ENCODE results near the gene GJB3. TPM values are rescaled to one million over a fixed set of nuclear protein-coding genes. Genes with fewer than 3 reads are reported as not detected.

GJB3 gene
- total and polyA plus RNA-seq, 10 of the 15 experiments (the other 5 are each of a cell fraction or from before 2014, with no cell fraction given): not detected

DNA sequence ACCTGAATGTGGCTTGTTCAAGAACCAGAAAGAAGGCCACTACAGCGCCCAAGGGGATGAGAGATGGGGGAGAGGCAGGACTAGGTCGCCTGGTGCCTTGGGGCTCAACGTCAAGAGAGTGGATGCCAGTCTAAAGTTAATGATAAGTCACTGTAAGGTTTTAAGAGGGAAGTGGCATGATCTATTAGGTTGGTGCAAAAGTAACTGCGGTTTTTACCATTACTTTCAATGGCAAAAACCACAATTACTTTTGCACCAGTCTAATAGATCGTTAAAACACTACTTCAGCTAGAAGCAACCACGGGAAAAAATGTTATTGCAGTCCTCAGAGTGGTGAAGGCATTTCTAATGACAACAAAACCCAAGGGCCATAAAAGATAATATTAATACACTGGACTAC, 2.6 kb upstream of the GJB3 start:
- intact Hi-C loops (cut with micrococcal nuclease; ENCODE audit: unreplicated experiment): no loop called here
- H3K27me3 ChIP-seq (replicated peaks in 1 of 2; ENCODE audit: control insufficient read depth in 2 of 2, insufficient read depth in 2 of 2, low read length in 1 of 2): peaks cover 2 to 10% of the 10 kb centered on the region in 2 experiments; a peak in 3 of 4 replicates
- RAD21 ChIA-PET (ENCODE audit: unreplicated experiment): no interaction called here
- in situ Hi-C loops (cut with MboI): no loop called here
- H3K4me1 ChIP-seq (ENCODE audit: control insufficient read depth, insufficient read depth, low read length): no peaks in the 10 kb centered on the region
- no peak overlapping the region for H3K9ac ChIP-seq (ENCODE audit: control insufficient read depth, insufficient read depth, low read length)
- no TSS peak for BruUV-seq (replicated peaks)
- H3K36me3 ChIP-seq (ENCODE audit: control insufficient read depth in 2 of 2, insufficient read depth in 2 of 2, low read length in 1 of 2): no peaks in the 10 kb centered on the region
- no peaks in the 10 kb centered on the region for H3K9me3 ChIP-seq (replicated peaks; ENCODE audit: control insufficient read depth, insufficient read depth, low read length)
- H3K4me3 ChIP-seq: no peak overlapping the region
- DNase-seq (ENCODE audit: low read depth, low spot score) (no peak), FAIRE-seq (no peak), ATAC-seq (no peak)
- WGBS (ENCODE audit: insufficient coverage, insufficient replicate concordance, low lambda C conversion rate, missing lambda C conversion rate): 4% methylated on average over 6 of the region's 6 CpGs
- no peaks in the 10 kb centered on the region for H3K79me2 ChIP-seq (ENCODE audit: control insufficient read depth, insufficient read depth, low read length)
- H3K4me2 ChIP-seq (ENCODE audit: control insufficient read depth, insufficient read depth): no peak overlapping the region
- POLR2A ChIA-PET: no interaction called here
- CTCF ChIA-PET: no interaction called here
- SMC1A ChIA-PET (ENCODE audit: uncharacterized antibody, unreplicated experiment): interaction anchor here (1.1 kb wide), 1 partner anchor 123 kb away, joined by 3 read pairs; no protein-coding TSS in a partner anchor
- H4K20me1 ChIP-seq (ENCODE audit: control insufficient read depth, insufficient read depth): no peaks in the 10 kb centered on the region
- TF ChIP-seq IKZF2 (IDR thresholded peaks at IDR 0.05) (no peak), GATAD2B (conservative IDR thresholded peaks at IDR 0.05; ENCODE audit: low read depth) (no peak), PAX5 (IDR thresholded peaks at IDR 0.05; ENCODE audit: borderline replicate concordance, low read depth, low read length) (no peak), CBX3 (IDR thresholded peaks at IDR 0.05; ENCODE audit: borderline replicate concordance, low read depth) (no peak), DPF2 (IDR thresholded peaks at IDR 0.05) (no peak), EP300 (IDR thresholded peaks at IDR 0.05; ENCODE audit: borderline replicate concordance in 1 of 2, control insufficient read depth in 1 of 2, low read depth in 2 of 2, low read length in 2 of 2) (no peak), HDGF (IDR thresholded peaks at IDR 0.05) (no peak)
- H3K27ac ChIP-seq (ENCODE audit: control insufficient read depth, insufficient read depth): no peak overlapping the region
- no peak overlapping the region for H2AFZ ChIP-seq (ENCODE audit: control insufficient read depth, low read depth, low read length)

GRCh38 chr1:34779005-34779404, 2.0 kb upstream of the GJB3 start:
- H3K9me3 ChIP-seq (replicated peaks; ENCODE audit: control insufficient read depth, insufficient read depth, low read length): no peaks in the 10 kb centered on the region
- no peaks in the 10 kb centered on the region for H4K20me1 ChIP-seq (ENCODE audit: control insufficient read depth, insufficient read depth)
- TF ChIP-seq, protein P1, sequence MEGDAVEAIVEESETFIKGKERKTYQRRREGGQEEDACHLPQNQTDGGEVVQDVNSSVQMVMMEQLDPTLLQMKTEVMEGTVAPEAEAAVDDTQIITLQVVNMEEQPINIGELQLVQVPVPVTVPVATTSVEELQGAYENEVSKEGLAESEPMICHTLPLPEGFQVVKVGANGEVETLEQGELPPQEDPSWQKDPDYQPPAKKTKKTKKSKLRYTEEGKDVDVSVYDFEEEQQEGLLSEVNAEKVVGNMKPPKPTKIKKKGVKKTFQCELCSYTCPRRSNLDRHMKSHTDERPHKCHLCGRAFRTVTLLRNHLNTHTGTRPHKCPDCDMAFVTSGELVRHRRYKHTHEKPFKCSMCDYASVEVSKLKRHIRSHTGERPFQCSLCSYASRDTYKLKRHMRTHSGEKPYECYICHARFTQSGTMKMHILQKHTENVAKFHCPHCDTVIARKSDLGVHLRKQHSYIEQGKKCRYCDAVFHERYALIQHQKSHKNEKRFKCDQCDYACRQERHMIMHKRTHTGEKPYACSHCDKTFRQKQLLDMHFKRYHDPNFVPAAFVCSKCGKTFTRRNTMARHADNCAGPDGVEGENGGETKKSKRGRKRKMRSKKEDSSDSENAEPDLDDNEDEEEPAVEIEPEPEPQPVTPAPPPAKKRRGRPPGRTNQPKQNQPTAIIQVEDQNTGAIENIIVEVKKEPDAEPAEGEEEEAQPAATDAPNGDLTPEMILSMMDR (IDR thresholded peaks at IDR 0.05 in 2 of 3, conservative IDR thresholded peaks at IDR 0.05 in 1 of 3; ENCODE audit: control insufficient read depth in 2 of 3, extremely low read depth in 1 of 3, insufficient read depth in 1 of 3, low read depth in 3 of 3, low read length in 3 of 3): no peak
- TF ChIP-seq TCF3 (IDR thresholded peaks at IDR 0.05; ENCODE audit: borderline replicate concordance, insufficient read depth, low read depth, low read length) (no peak), ESRRA (IDR thresholded peaks at IDR 0.05; ENCODE audit: low read length) (no peak), NFXL1 (IDR thresholded peaks at IDR 0.05; ENCODE audit: borderline replicate concordance) (no peak), MAX (IDR thresholded peaks at IDR 0.05; ENCODE audit: low read depth, low read length) (no peak), ZNF622 (IDR thresholded peaks at IDR 0.05) (no peak), SREBF2 (IDR thresholded peaks at IDR 0.05; ENCODE audit: low read length) (no peak), CBFB (IDR thresholded peaks at IDR 0.05; ENCODE audit: low read depth) (no peak), SMAD1 (IDR thresholded peaks at IDR 0.05; ENCODE audit: low read depth, partially characterized antibody) (no peak), EGR1 (IDR thresholded peaks at IDR 0.05; ENCODE audit: borderline replicate concordance in 1 of 2, low read depth in 2 of 2, low read length in 2 of 2) (no peak), JUND (IDR thresholded peaks at IDR 0.05; ENCODE audit: low read depth, low read length) (no peak), IRF4 (IDR thresholded peaks at IDR 0.05; ENCODE audit: low read depth, low read length) (no peak)
- RAD21 ChIA-PET (ENCODE audit: unreplicated experiment): no interaction called here
- no peaks in the 10 kb centered on the region for H3K4me1 ChIP-seq (ENCODE audit: control insufficient read depth, insufficient read depth, low read length)
- H3K36me3 ChIP-seq (ENCODE audit: control insufficient read depth in 2 of 2, insufficient read depth in 2 of 2, low read length in 1 of 2): no peaks in the 10 kb centered on the region
- POLR2A ChIA-PET: no interaction called here
- H3K9ac ChIP-seq (ENCODE audit: control insufficient read depth, insufficient read depth, low read length): no peak overlapping the region
- peaks cover 2 to 10% of the 10 kb centered on the region in 2 experiments; a peak in 3 of 4 replicates for H3K27me3 ChIP-seq (replicated peaks in 1 of 2; ENCODE audit: control insufficient read depth in 2 of 2, insufficient read depth in 2 of 2, low read length in 1 of 2)
- in situ Hi-C loops (cut with MboI) (no loop called here), intact Hi-C loops (cut with micrococcal nuclease; ENCODE audit: unreplicated experiment) (no loop called here)
- H3K4me2 ChIP-seq (ENCODE audit: control insufficient read depth, insufficient read depth): no peak overlapping the region
- H3K27ac ChIP-seq (ENCODE audit: control insufficient read depth, insufficient read depth): no peak overlapping the region
- CTCF ChIA-PET: interaction anchor here (0.6 kb wide), 1 partner anchor 521 kb away, joined by 3 read pairs; no protein-coding TSS in a partner anchor
- FAIRE-seq (no peak), ATAC-seq (no peak), DNase-seq (ENCODE audit: low read depth, low spot score) (no peak)
- no peak overlapping the region for H2AFZ ChIP-seq (ENCODE audit: control insufficient read depth, low read depth, low read length)
- H3K4me3 ChIP-seq: no peak overlapping the region
- no peaks in the 10 kb centered on the region for H3K79me2 ChIP-seq (ENCODE audit: control insufficient read depth, insufficient read depth, low read length)
- no TSS peak for BruUV-seq (replicated peaks)
- whole genome bisulfite sequencing (ENCODE audit: insufficient coverage, insufficient replicate concordance, low lambda C conversion rate, missing lambda C conversion rate): 58% methylated on average over 5 of the region's 5 CpGs
- SMC1A ChIA-PET (ENCODE audit: uncharacterized antibody, unreplicated experiment): interaction anchor here (1.1 kb wide), 1 partner anchor 124 kb away, joined by 3 read pairs; no protein-coding TSS in a partner anchor
